GM12878 (cell line): ENCODE results near the gene CSE1L. TPM values are rescaled to one million over a fixed set of nuclear protein-coding genes. Genes with fewer than 3 reads are reported as not detected.
"Not testable (repeated sequence)": the region's sequence is repeated elsewhere in the genome, so short reads cannot be mapped to it uniquely, and the experiment has no call there.

Experiments used
- ATAC-seq: fragments of 200-7000 bp; cut with Tn5 transposase; 3 replicates; pipeline ENCODE4 v1.9.1; 2020; ENCODE audit warnings: mild to moderate bottlenecking, moderate library complexity
- BruUV-seq: library from RNA; stranded (reverse); fragments of 400-500 nt; replicated peaks from 2 replicates; lab custom pipeline; 2021; lab: Mats Ljungman, UMichigan
- CTCF ChIA-PET: fragments of 300-600 bp; sonication (Branson Sonifier 250); formaldehyde crosslinking; extraction: SDS; loops from one replicate; lab custom pipeline; 2021; ENCODE audit warnings: inconsistent platforms; lab: Yijun Ruan, JAX
- POLR2A ChIA-PET: fragments of 350-600 bp; formaldehyde crosslinking; extraction: SDS; loops from one replicate; lab custom pipeline; 2021; ENCODE audit warnings: inconsistent platforms; lab: Charles Lee
- RAD21 ChIA-PET: fragments of 300-600 bp; sonication (Branson Sonifier 250); formaldehyde crosslinking; loops from one replicate; lab custom pipeline; 2023; ENCODE audit warnings: antibody characterized with exemption; ENCODE audit not compliant: unreplicated experiment; lab: Charles Lee
- SMC1A ChIA-PET: fragments of 300-600 bp; sonication (Branson Sonifier 250); formaldehyde crosslinking; loops from one replicate; lab custom pipeline; 2023; ENCODE audit not compliant: unreplicated experiment, uncharacterized antibody; lab: Charles Lee
- DNase-seq: peaks from one replicate; pipeline ENCODE4 v3.0.0-alpha.2; 2011; ENCODE audit warnings: low read depth, low spot score
- FAIRE-seq: peaks from 3 replicates; lab custom pipeline; 2011; peaks lifted over from hg19 to GRCh38; lab: Jason Lieb, UNC
- H2AFZ ChIP-seq: 2 replicates; pipeline ENCODE4 v1.6.0; 2011; ENCODE audit warnings: low read depth, low read length, control low read depth; ENCODE audit not compliant: control insufficient read depth
- H3K27ac ChIP-seq: 2 replicates; pipeline ENCODE4 v1.5.1; 2011; ENCODE audit warnings: control low read depth; ENCODE audit not compliant: control insufficient read depth, insufficient read depth
- H3K27me3 ChIP-seq, 2 experiments: replicated peaks in 1 of 2; 2 replicates each; pipeline versions ENCODE4 v1.6.0 to v1.6.1; 2011; ENCODE audit warnings: low read length in 1 of 2; ENCODE audit not compliant: control insufficient read depth in 2 of 2, insufficient read depth in 2 of 2
- H3K36me3 ChIP-seq, 2 experiments: 2 replicates each; pipeline ENCODE4 v1.5.1; 2011; ENCODE audit warnings: low read length in 1 of 2; ENCODE audit not compliant: control insufficient read depth in 2 of 2, insufficient read depth in 2 of 2
- H3K4me1 ChIP-seq: 2 replicates; pipeline ENCODE4 v1.6.1; 2011; ENCODE audit warnings: mild to moderate bottlenecking, low read length, moderate library complexity, mixed read lengths; ENCODE audit not compliant: control insufficient read depth, insufficient read depth
- H3K4me2 ChIP-seq: 2 replicates; pipeline ENCODE4 v1.6.0; 2011; ENCODE audit warnings: control low read depth; ENCODE audit not compliant: control insufficient read depth, insufficient read depth
- H3K4me3 ChIP-seq: fragments of 200-600 bp; sonication (generic); 2 replicates; pipeline ENCODE4 v1.5.1; 2016
- H3K79me2 ChIP-seq: 2 replicates; pipeline ENCODE4 v1.6.0; 2011; ENCODE audit warnings: low read length; ENCODE audit not compliant: control insufficient read depth, insufficient read depth
- H3K9ac ChIP-seq: 2 replicates; pipeline ENCODE4 v1.8.0; 2011; ENCODE audit warnings: low read length, control low read depth, mixed read lengths; ENCODE audit not compliant: control insufficient read depth, insufficient read depth
- H3K9me3 ChIP-seq: replicated peaks from 3 replicates; pipeline ENCODE4 v1.5.1; 2011; ENCODE audit warnings: mild to moderate bottlenecking, low read length; ENCODE audit not compliant: control insufficient read depth, insufficient read depth
- H4K20me1 ChIP-seq: 2 replicates; pipeline ENCODE4 v1.6.0; 2011; ENCODE audit not compliant: control insufficient read depth, insufficient read depth
- CBFB ChIP-seq: IDR thresholded peaks from 2 replicates; pipeline ENCODE4 v1.6.1; 2016; ENCODE audit warnings: antibody characterized with exemption, low read depth
- EZH2 ChIP-seq: IDR thresholded peaks from 2 replicates; pipeline ENCODE4 v1.6.1; 2012; ENCODE audit warnings: low read depth, mild to moderate bottlenecking, control low read depth, inconsistent platforms, low read length, borderline replicate concordance; ENCODE audit not compliant: control insufficient read depth
- MYB ChIP-seq: fragments of 150-350 bp; IDR thresholded peaks from 2 replicates; pipeline ENCODE4 v1.6.1; 2014; ENCODE audit warnings: mild to moderate bottlenecking, low read depth, low read length, borderline replicate concordance
- NFXL1 ChIP-seq: fragments of 450-650 bp; IDR thresholded peaks from 2 replicates; pipeline ENCODE4 v1.6.1; 2017; ENCODE audit warnings: antibody characterized with exemption, mild to moderate bottlenecking, borderline replicate concordance
- PAX8 ChIP-seq: fragments of 450-650 bp; IDR thresholded peaks from 2 replicates; pipeline ENCODE4 v1.6.1; 2017; ENCODE audit warnings: mild to moderate bottlenecking, moderate library complexity
- RAD51 ChIP-seq: fragments of 450-650 bp; IDR thresholded peaks from 2 replicates; pipeline ENCODE4 v1.6.1; 2016; ENCODE audit warnings: moderate library complexity, mild to moderate bottlenecking, inconsistent platforms
- TARDBP ChIP-seq: IDR thresholded peaks from 2 replicates; pipeline ENCODE4 v1.6.1; 2016; ENCODE audit warnings: borderline replicate concordance
- ZNF207 ChIP-seq: fragments of 450-650 bp; IDR thresholded peaks from 2 replicates; pipeline ENCODE4 v1.6.1; 2014; ENCODE audit warnings: antibody characterized with exemption, mild to moderate bottlenecking, borderline replicate concordance
- WGBS: methylation state at CpG from one replicate; pipeline ENCODE4 v1.1.6; 2016; ENCODE audit warnings: low lambda C conversion rate; ENCODE audit not compliant: insufficient replicate concordance, insufficient coverage; ENCODE audit errors: missing lambda C conversion rate; 5-methylcytosine and 5-hydroxymethylcytosine counted together
- in situ Hi-C: fragments of 300-500 bp; cut with MboI; formaldehyde crosslinking; loops from 9 replicates; pipeline ENCODE4 v1.14.3; 2018; ENCODE audit warnings: mixed read lengths
- intact Hi-C: fragments of 100-400 bp; cut with micrococcal nuclease; formaldehyde crosslinking; loops from one replicate; pipeline ENCODE4 v1.14.2; 2022; ENCODE audit not compliant: unreplicated experiment
- polyA plus RNA-seq, 11 experiments: library from polyadenylated mRNA; depleted of rRNA in 4 of 11; unstranded in 6 of 11; stranded (reverse) in 5 of 11; fragments of >200 nt; fragmentation: Nextera tagmentation in 4 of 11; fragmentation: Illumina TruSeq in 1 of 11; extraction: Ambion mirVana in 4 of 11; extraction: Trizol in 1 of 11; gene quantifications; 1 replicate in 1 of 11; 2 replicates in 10 of 11; pipeline versions ENCODE4 v1.2.1 to v1.2.3, GENCODE V29; 2011 to 2016; ENCODE audit warnings: inconsistent platforms in 2 of 11, missing spikeins in 2 of 11, low read depth in 1 of 11
- total RNA-seq, 4 experiments: library from RNA; depleted of rRNA in 3 of 4; stranded (reverse); fragments of >200 nt in 3 of 4; fragmentation: Illumina TruSeq in 1 of 4; extraction: Trizol in 1 of 4; gene quantifications; 2 replicates each; pipeline versions ENCODE4 v1.2.1 to v1.2.3, GENCODE V29; 2013 to 2021

CSE1L gene
- total and polyA plus RNA-seq, 10 of the 15 experiments (the other 5 are each of a cell fraction or from before 2014, with no cell fraction given) = 72.4 to 213 (median 117) TPM

GRCh38 chr20:49009899-49010631 lies 36.0 kb upstream of the CSE1L start:
- TF ChIP-seq RAD51 (no peak), CBFB (no peak), EZH2 (no peak)
- Histone ChIP-seq H2AFZ (no peak overlapping the region), H4K20me1 (no peaks in the 10 kb centered on the region), H3K4me2 (no peak overlapping the region), H3K4me1 (no peaks in the 10 kb centered on the region), H3K36me3 (peaks cover 12 to 35% of the 10 kb centered on the region in 2 experiments; a peak in 3 of 4 replicates), H3K9me3 (no peaks in the 10 kb centered on the region), H3K4me3 (no peak overlapping the region), H3K27ac (no peak overlapping the region), H3K79me2 (no peaks in the 10 kb centered on the region), H3K27me3 (no peaks in the 10 kb centered on the region), H3K9ac (no peak overlapping the region)
- FAIRE-seq (no peak), DNase-seq (no peak), ATAC-seq (no peak)
- ChIA-PET CTCF (interaction anchor here (0.9 to 1.1 kb wide), 2 partner anchors 14 to 17 kb away, joined by 3 read pairs; no protein-coding TSS in a partner anchor), RAD21 (no interaction called here), SMC1A (interaction anchor here (1.0 kb wide), 1 partner anchor 22 kb away, joined by 4 read pairs; no protein-coding TSS in a partner anchor), POLR2A (interaction anchor here (0.6 kb wide), 1 partner anchor 86 kb away, joined by 11 read pairs; no protein-coding TSS in a partner anchor)
- no TSS peak for BruUV-seq
- in situ Hi-C loops (no loop called here), intact Hi-C loops (no loop called here)
- 98% methylated on average over 12 of the region's 12 CpGs for WGBS

GRCh38 chr20:49024220-49024619 lies 21.9 kb upstream of the CSE1L start:
- H4K20me1 ChIP-seq = no peaks in the 10 kb centered on the region
- ChIA-PET POLR2A (no interaction called here), CTCF (no interaction called here), RAD21 (no interaction called here), SMC1A (no interaction called here)
- peaks cover 7 to 29% of the 10 kb centered on the region in 2 experiments; a peak in 3 of 4 replicates for H3K36me3 ChIP-seq
- H3K27ac ChIP-seq = no peak overlapping the region
- in situ Hi-C loops (no loop called here), intact Hi-C loops (no loop called here)
- H3K4me2 ChIP-seq = no peak overlapping the region
- DNase-seq (no peak), FAIRE-seq (no peak), ATAC-seq (no peak)
- no peak for TF ChIP-seq NFXL1
- TF ChIP-seq MYB = no peak
- TF ChIP-seq PAX8 = no peak
- no peak for TF ChIP-seq TARDBP
- no peak for TF ChIP-seq ZNF207
- no peaks in the 10 kb centered on the region for H3K4me1 ChIP-seq
- H2AFZ ChIP-seq = no peak overlapping the region
- no peaks in the 10 kb centered on the region for H3K9me3 ChIP-seq
- no peak overlapping the region for H3K9ac ChIP-seq
- H3K27me3 ChIP-seq = no peaks in the 10 kb centered on the region
- 95% methylated on average over 5 of the region's 5 CpGs for WGBS
- no peaks in the 10 kb centered on the region for H3K79me2 ChIP-seq
- H3K4me3 ChIP-seq = no peak overlapping the region
- no TSS peak for BruUV-seq

GRCh38 chr20:49028177-49028576 lies 17.9 kb upstream of the CSE1L start:
- H3K4me1 ChIP-seq, FAIRE-seq, ATAC-seq, in situ Hi-C loops, H3K4me3 ChIP-seq, H4K20me1 ChIP-seq, DNase-seq, H3K79me2 ChIP-seq, intact Hi-C loops, H3K4me2 ChIP-seq, BruUV-seq, H3K9me3 ChIP-seq, H3K9ac ChIP-seq, H3K27ac ChIP-seq, H2AFZ ChIP-seq, H3K27me3 ChIP-seq: not testable (repeated sequence)
- peaks cover 6 to 20% of the 10 kb centered on the region in 2 experiments; a peak in 3 of 4 replicates for H3K36me3 ChIP-seq
- ChIA-PET RAD21 (interaction anchor here (0.6 kb wide), 1 partner anchor 57 kb away, joined by 3 read pairs; no protein-coding TSS in a partner anchor), SMC1A (interaction anchor here (0.6 to 1.5 kb wide), 4 partner anchors 16 to 60 kb away, joined by 3 to 5 read pairs (median 3); no protein-coding TSS in a partner anchor), CTCF (interaction anchor here (1.0 to 2.1 kb wide), 9 partner anchors 10 to 189 kb away, joined by 3 to 7 read pairs (median 5); no protein-coding TSS in a partner anchor), POLR2A (interaction anchor here (0.6 kb wide), 1 partner anchor 807 kb away, joined by 3 read pairs; no protein-coding TSS in a partner anchor)
- WGBS = 95% methylated on average over 2 of the region's 2 CpGs
